Anterior cingulate cortex (tissue), 58 donors: ENCODE measurements around the gene EIF4E3.

Experiments used
- DNase-seq, 58 donors: peaks; one replicate each; lab custom pipeline; 2025; lab: John Stamatoyannopoulos, UW

Gene EIF4E3

GRCh38 chr3:71693641-71694040 lies 31.6 kb downstream of the EIF4E3 start:
- DNase-seq = no peak

GRCh38 chr3:71692139-71692538 lies 33.1 kb downstream of the EIF4E3 start:
- no peak for DNase-seq

GRCh38 chr3:71690341-71690841 lies 34.8 kb downstream of the EIF4E3 start:
- no peak for DNase-seq

DNA sequence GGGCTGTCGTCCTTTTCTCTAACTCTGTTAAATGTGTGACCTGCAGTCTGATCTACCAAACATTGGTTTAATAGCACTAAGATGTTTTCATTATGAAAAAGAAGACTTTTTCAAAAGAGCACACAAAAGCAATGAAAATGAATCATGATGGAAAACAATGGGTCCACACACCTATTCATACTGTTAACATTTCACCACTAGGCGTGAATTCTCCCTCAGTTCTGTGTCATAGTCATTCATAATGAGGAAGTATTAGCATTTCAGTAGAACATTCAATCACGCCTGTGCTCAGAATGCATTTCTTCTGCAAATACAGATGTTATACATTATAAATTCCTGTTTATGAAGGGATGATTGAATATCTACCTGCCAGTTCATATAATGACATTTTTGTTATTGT lies 35.9 kb downstream of the EIF4E3 start:
- no peak for DNase-seq

GRCh38 chr3:71688121-71688520 lies 37.1 kb downstream of the EIF4E3 start:
- DNase-seq = no peak

GRCh38 chr3:71685686-71686085 lies 39.5 kb downstream of the EIF4E3 start:
- DNase-seq = no peak

GRCh38 chr3:71684757-71685386 lies 40.3 kb downstream of the EIF4E3 start:
- peak in 24 of 58 donors; percentile 4 to 57 (median 22) for DNase-seq

- DNase-seq = no peak
Measured at GRCh38 chr3:71684046-71684756, 41.0 kb downstream of the EIF4E3 start.

GRCh38 chr3:71681224-71681668 lies 44.0 kb downstream of the EIF4E3 start:
- peak in 39 of 58 donors; percentile 4 to 59 (median 32) for DNase-seq

DNA sequence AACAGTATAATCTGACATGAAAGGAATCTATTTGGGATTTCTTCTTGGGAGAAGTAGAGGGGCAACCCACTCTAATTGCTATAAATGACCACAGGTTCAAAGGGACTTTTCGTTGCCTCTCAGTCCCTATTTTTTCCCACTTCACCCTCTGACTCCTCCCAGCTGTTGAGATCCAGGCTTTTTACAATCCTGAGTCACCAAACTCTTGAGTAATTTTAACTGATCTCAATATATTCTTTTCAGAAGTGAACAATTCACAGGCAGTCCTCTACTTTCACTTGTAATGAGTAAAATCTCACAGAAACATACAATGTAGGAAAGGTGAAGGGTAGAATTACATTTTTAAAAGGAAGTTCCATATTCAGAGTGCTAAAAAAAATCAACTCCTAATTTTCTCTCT lies 44.6 kb downstream of the EIF4E3 start:
- DNase-seq = no peak

GRCh38 chr3:71676931-71677330 lies 48.3 kb downstream of the EIF4E3 start:
- DNase-seq = no peak

GRCh38 chr3:71673486-71673885 lies 51.7 kb downstream of the EIF4E3 start:
- no peak for DNase-seq

DNA sequence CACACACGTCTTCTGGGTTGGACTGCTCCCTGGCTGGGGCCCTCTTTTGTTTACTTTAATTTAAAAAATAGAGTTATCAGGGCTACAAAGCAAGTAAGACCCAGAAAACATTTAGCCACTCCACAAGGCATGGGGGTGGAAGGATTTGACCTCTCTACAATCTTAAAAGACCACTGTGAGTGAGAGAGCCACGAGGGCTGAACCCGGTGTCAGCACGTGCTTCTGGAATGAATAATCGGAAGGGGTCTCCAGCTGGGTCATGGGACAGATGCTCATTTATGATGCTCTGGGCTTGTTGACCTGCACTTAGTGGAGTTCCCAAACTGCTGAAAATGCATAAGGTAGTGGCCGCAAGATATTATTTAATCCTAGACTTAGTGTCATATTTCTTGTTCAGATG lies 52.4 kb downstream of the EIF4E3 start:
- no peak for DNase-seq

DNA sequence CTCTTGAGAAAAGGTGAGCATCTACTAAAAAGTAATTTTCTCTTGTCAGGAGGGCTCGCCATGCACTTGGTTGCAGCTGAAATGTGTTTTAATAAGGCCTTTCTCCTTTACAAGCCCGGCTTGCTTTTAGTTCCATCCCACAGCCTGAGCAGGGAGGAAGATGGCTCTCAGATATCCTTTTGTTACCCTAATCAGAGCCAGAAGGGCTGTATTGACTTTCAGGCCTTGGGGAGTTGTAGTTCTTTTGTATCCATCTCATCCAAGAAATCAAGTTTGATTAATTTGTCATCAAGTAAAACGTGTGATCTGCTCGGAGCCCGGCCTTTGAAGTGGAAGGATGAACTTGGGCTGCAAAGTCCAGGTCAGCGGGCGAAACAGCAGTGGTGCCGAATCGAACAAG lies 52.9 kb downstream of the EIF4E3 start:
- no peak for DNase-seq

DNA sequence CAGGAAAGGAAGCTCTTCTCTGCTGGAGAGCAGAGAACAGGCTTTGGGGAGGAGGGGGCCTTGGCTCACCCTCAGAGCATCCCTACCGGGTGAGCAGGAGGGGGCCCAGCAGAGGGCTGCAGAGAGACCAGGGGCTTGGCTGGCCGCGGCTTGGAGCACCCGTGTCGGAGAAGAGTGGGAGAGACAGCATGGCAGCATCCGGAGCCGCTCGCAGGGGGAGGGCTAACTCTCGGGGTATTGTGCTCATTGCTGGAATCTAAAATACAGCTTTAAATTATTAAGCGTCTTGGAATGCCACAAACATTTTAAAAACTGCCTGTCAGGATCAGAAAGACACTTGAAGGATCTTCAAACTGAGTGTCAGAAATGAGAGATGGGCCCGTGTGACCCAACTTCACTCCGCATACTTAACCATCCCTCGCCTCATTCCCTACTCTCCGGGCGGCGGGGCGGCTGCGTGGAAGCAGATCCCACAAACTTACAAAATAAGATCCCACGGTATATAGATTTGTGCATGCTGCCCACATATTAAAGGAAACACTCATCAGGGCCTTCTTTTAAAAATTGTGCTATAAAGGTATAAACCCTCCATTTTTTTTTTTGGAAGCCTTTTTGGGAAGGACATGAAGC lies 53.9 kb downstream of the EIF4E3 start:
- DNase-seq = no peak

DNA sequence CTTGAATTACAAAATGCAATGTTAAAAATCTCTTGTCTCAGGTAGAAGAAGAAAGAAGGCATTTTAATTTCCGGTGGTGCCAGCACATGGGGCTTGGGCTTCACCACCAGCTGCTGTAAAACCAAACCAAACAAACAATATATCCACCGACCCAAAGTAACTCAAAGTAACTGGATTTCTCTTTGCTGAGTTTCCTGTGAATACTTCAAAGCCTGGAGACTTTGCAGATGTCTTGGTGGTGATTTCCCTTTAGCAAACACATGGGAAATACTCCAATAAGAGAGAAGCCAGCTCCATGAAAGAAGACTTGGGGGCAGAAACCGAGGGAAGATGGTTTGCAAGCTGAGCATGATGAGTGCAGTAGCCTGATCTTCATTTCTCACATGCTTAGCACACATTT lies 62.6 kb downstream of the EIF4E3 start:
- no peak for DNase-seq

GRCh38 chr3:71662056-71662455 lies 63.1 kb downstream of the EIF4E3 start:
- no peak for DNase-seq

DNA sequence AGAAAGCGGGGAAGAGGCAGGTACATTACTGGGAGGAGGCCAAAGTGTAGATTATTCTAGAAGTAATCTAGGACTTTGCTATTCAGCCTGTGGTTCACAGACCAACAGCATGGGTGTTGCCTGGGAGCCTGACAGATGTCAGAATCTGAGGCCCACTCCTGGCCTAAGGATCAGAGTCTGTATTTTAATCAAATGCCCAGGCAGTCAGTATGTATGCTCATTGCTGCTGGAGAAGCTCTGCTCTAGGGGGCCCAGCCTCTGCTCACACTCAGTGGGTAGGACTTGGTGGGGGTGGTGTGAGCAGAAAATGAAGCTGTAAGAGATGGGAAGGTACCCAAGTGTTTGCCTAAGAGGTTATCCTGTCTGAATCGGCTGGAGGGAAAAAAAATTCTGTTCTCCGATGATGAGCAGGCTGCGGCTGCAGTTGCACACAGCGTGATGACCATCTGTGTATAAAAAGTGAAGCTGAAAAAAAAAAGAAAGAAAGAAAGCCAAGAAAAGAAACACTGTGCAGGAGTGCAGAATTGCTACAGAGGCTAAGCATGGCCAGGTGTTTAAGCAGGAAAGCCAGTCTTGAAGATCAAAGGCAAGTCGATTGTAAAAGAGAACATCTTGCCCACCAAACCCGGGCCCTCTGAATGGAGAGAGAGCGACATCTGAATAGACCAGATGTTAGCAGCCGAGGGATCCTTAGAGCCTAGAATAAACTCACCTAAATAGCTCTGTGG lies 65.2 kb downstream of the EIF4E3 start:
- DNase-seq = no peak

GRCh38 chr3:71657831-71658530 lies 67.2 kb downstream of the EIF4E3 start:
- DNase-seq = peak in 20 of 58 donors; percentile 4 to 56 (median 16)

DNA sequence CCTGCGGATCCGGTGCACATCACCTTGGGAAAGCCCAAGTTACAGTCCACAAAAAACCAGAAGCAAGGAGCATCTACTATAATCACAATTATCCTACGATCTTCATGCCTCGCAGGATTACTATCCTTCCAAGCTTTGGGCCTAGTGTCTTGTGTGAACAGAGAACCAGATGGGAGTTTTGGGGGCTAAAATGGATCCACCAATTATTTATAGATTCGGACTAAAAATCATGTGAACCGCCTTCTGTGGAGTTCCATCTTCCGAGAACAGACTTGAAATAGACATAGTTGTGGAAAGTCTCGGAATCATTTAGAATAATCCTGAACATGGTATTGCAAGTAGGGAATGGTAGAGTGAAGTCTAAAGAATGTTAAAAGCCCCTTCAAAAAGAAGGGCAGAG lies 70.1 kb downstream of the EIF4E3 start:
- no peak for DNase-seq
